ENCODE measurements around the gene HAGH.

The HAGH gene

DNA sequence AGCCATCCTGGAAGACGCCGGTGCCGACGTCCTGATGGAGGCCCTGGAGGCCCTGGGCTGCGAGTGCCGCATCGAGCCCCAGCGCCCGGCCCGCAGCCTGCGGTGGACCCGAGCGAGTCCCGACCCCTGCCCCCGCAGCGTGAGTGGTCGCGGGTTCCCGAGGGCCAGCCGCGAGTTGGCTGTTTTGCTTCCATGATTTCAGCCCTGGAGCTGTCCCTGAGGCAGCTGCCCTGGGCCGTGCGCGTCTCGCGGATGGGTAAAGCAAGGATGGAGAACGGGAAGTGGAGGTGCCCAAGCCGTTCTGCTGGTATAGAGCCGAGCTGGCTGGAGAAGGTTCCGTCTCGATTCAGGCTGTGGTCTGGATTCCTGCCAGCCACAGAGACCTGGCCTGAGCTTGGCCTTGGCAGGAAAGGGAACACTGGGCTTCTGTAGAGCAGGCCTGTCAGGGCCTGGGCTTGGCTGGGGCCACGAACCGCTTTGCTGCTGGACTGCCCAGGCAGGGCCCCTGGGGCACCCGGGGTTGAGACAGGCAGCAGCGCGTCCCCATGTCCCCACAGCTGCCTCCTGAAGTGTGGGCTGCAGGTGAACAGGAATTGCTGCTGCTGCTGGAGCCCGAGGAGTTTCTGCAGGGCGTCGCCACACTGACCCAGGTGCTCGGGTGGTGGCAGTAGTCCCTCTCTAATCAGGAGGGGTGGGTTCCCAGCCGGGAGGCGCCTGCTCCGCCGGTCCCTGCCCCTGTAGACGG, 52.8 kb downstream of the HAGH start:
- no peak for DNase-seq (ENCODE audit: low spot score)

- peak; percentile 81 for DNase-seq (ENCODE audit: low spot score)
Observed at GRCh38 chr16:1772908-1773702, 53.5 kb downstream of the HAGH start, which contains the start of gene MRPS34. MRPS34 (minus strand) TSS chr16:1773134; CDS start chr16:1773119, 15 bp downstream.

DNA sequence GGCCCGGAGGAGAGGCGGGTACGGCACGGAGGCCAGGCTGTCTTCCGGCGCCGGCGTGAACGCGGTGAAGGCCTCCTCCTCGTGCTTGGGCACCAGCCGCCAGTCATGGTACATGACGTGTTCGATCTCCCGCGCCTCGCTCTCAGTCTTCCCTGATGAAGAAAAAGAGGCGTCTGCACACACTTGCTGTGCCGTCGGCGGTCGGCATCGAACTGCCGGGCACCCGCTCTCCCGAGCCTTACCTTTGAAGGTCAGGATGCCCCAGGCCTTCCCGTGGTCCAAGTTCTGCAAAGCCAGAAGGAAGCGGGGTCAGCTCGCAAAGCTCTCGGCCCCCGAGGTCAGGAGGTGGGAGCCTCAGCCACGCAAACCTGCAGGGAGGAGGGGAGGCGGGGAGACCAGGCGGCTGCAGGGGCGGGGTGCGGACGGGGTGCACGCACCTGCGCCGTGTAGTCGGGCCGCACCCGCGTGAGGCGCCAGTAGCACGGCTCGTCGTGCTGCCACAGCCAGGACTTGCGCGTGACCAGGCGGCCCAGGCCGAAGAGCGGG, 54.2 kb downstream of the HAGH start, which contains the start of gene EME2:
Gene EME2 (plus strand): TSS at position 449 of the 546 bp plus-strand sequence. CDS start 418 bp downstream, outside the sequence.
- peak; percentile 33 for DNase-seq (ENCODE audit: low spot score)

DNA sequence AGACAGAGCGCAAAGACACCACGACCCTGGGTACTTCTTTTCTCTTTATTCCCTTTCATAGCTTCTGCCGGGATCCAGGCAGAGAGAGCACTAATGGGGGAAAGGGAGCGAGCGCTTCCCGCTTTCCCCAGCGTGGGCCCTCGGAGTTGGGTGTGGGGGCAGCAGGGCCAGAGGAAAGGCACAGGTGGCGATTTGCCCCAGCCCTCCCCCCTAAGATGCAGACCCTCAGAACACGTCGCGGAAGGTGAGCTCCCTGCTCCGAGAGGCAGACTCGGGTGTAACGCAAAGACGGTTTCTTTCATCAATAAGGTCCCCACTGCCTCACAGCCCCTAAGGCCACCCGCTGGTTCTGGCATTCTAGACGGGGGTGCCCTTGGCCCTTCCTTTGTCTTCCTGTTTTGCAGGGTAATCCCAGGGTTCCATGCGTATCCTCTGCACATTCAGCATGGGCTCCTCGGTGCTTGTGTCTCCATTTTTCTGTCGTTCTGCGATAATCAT, 54.7 kb downstream of the HAGH start:
- no peak for DNase-seq (ENCODE audit: low spot score)

DNA sequence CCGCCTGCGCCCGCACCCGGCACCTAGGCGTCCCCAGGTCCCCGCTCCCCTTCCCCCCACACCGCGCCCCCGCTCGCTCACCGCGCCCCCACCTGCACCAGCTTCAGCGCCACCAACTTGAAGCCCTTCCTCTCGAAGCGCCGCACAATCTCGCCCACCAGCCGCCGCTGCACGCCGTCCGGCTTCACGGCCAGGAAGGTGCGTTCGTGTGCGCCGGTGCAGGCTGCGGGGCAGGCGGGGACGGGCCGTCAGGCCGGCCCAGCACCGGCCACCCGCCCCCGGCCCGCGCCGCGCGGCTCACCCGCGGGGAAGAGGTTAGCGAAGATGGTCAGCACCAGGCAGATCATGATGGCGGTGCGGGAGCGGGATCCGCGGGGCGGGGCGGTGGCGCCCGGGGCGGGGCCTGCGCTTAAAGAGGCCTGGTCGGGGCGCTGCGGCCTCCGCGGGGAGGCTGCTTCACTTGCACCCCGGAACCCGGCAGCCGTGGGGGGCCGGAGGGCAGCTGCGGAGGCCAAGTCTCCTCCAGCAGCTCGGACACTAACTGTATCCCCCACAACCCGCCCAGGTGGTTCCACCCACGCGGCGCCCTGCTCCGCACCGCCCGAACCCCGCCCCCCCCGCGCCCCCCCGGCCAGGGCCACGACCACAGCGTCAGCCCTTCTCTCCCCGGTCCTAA, 55.3 kb downstream of the HAGH start, which contains the start of gene NME3:
Gene NME3 (minus strand): TSS at position 356 of the 676 bp plus-strand sequence. CDS start 9 bp downstream, at position 347.
- DNase-seq (ENCODE audit: low spot score): peak; percentile 75

GRCh38 chr16:1770328-1771187, 56.1 kb downstream of the HAGH start:
- peak; percentile 58 for DNase-seq (ENCODE audit: low spot score)

- no peak for DNase-seq (ENCODE audit: low spot score)
Observed at GRCh38 chr16:1769402-1770300, 57.0 kb downstream of the HAGH start.

GRCh38 chr16:1768767-1769401, 57.7 kb downstream of the HAGH start:
- DNase-seq (ENCODE audit: low spot score): no peak

DNA sequence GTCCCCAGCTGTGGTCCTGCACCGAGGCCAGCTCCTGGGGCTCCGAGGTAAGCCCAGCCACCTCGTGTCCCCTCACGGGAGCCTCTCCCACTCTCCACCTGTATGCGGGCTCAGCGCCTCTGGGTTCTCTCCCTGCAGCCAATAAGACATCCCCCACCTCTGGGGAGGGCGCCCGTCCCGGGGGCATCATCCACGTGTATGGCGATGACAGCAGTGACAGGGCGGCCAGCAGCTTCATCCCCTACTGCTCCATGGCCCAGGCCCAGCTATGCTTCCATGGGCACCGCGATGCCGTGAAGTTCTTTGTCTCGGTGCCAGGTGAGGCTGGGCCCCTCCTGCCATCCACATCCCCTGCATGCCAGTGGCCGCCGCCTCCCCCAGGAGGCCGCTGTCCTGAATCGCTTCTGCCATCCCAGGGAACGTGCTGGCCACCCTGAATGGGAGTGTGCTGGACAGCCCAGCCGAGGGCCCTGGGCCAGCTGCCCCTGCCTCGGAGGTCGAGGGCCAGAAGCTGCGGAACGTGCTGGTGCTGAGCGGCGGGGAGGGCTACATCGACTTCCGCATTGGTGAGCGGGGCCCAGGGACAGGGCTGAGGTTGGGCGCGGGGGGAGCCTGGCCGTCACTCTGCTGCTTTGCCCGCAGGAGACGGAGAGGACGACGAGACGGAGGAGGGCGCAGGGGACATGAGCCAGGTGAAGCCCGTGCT, 58.4 kb downstream of the HAGH start:
- DNase-seq (ENCODE audit: low spot score): no peak

DNA sequence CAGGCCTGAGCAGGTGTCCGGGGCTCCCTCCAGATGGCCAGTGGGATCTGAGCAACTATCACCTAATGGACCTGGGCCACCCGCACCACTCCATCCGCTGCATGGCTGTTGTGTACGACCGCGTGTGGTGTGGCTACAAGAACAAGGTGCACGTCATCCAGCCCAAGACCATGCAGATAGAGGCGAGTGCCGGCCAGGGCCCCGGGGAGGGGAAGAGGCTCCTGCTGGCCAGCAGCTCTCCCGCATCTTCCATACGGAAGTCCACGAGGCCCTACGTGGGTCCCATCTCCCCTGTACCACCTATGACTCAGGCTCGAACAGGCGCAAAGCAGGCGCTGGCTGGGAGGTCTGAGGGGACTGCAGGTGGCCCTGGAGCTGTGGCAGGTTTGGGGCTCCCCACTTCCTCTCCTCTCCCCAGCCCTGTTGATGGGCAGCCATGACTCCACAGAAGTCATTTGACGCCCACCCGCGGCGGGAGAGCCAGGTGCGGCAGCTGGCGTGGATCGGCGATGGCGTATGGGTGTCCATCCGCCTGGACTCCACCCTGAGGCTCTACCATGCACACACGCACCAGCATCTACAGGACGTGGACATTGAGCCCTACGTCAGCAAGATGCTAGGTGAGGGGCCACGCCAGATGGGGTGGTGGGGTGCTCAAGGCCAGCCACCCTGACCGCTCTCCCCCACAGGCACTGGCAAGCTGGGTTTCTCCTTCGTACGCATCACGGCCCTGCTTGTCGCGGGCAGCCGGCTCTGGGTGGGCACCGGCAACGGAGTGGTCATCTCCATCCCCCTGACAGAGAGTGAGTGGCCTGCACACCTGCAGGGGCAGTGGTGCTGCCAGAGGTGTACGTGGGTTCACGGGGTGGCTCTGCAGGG, 59.3 kb downstream of the HAGH start:
- no peak for DNase-seq (ENCODE audit: low spot score)

DNA sequence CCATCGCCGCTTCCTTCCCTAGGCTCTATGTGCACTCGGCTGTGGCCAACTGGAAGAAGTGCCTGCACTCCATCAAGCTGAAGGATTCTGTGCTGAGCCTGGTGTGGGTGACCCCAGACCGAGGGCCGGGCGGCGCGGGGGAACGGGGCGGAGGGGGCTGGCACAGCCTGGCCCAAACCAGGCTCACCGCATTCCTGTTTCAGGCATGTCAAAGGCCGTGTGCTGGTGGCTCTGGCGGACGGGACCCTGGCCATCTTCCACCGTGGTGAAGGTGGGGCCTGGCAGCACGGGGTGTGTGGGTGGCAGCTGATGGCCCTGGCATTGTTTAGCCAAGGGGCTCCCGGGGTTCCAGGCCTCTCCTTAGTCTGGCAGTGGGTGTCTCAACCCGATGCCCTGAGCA, 59.9 kb downstream of the HAGH start:
- no peak for DNase-seq (ENCODE audit: low spot score)

- DNase-seq (ENCODE audit: low spot score): no peak
Observed at GRCh38 chr16:1766231-1766630, 60.4 kb downstream of the HAGH start.

DNA sequence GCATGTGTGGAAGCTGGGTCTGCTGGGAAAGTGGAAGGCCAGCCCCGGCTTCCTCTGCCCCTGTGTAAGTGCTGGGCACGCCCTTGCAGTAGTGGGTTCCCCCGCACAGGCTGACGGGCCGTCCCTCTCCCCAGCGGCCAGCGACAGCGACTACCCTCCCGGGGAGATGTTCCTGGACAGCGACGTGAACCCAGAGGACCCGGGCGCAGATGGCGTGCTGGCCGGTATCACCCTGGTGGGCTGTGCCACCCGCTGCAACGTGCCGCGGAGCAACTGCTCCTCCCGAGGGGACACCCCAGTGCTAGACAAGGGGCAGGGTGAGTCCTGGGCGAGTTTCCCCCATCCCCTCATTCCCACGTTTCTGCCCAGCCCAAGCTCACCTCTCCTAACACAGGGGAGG, 60.8 kb downstream of the HAGH start:
- no peak for DNase-seq (ENCODE audit: low spot score)

- DNase-seq (ENCODE audit: low spot score): no peak
Observed at GRCh38 chr16:1764971-1765370, 61.7 kb downstream of the HAGH start.

- DNase-seq (ENCODE audit: low spot score): no peak
Observed at GRCh38 chr16:1763521-1764511, 62.8 kb downstream of the HAGH start.

DNA sequence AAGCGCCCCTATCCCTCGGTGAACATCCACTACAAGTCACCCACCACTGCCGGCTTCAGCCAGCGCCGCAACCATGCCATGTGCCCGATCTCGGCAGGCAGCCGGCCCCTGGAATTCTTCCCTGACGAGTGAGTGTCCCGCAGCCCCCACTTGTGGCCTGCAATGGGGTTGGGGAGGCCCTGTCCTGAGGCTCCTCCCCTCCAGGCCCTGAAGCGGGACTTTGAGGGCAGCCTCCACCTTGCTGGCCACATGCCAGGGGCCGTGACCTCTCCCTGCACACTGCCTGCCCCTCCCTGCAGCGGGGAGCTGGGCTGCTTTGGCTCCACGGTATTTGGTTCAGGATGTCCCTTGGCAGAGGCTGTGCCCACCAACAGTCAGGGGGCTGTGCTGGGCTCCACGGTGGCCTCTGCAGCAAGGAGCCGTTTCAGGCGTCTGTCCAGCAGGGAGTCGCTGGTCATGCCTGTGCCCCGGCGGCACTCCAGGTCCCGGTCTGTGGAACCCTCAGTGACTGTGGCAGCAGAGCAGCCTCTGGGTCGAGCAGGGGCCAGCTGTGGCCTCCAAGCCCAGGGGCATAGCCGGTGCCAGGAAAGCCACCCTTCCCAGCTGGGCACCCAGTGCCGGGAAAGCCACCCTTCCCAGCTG, 63.6 kb downstream of the HAGH start:
- no peak for DNase-seq (ENCODE audit: low spot score)
